ENCODE data around the gene FERMT3. TPM values are rescaled to one million over a fixed set of nuclear protein-coding genes. Genes with fewer than 3 reads are reported as not detected.

Gene FERMT3
- total RNA-seq, 4 donors from 2014 or later: 35.0 to 101 (median 45.6) TPM

GRCh38 chr11:64192434-64192833 is 14.1 kb upstream of the FERMT3 start:
- DNase-seq (ENCODE audit: low spot score) (no peak), ATAC-seq (ENCODE audit: low FRiP score) (no peak)
- TF ChIP-seq CTCF (IDR thresholded peaks at IDR 0.05): no peak

GRCh38 chr11:64196626-64197025 is 9.9 kb upstream of the FERMT3 start:
- ATAC-seq (ENCODE audit: low FRiP score): no peak
- TF ChIP-seq CTCF (IDR thresholded peaks at IDR 0.05): no peak
- DNase-seq (ENCODE audit: low spot score): no peak

GRCh38 chr11:64198511-64198910 is 8.0 kb upstream of the FERMT3 start:
- TF ChIP-seq CTCF (IDR thresholded peaks at IDR 0.05): no peak
- no peak for DNase-seq (ENCODE audit: low spot score)
- ATAC-seq (ENCODE audit: low FRiP score): no peak

GRCh38 chr11:64201543-64201942 is 5.0 kb upstream of the FERMT3 start:
- TF ChIP-seq CTCF (IDR thresholded peaks at IDR 0.05): no peak
- no peak for DNase-seq (ENCODE audit: low spot score)
- ATAC-seq (ENCODE audit: low FRiP score): no peak

- ATAC-seq (ENCODE audit: low FRiP score) (no peak), DNase-seq (ENCODE audit: low spot score) (no peak)
- no peak for TF ChIP-seq CTCF (IDR thresholded peaks at IDR 0.05)
Measured at GRCh38 chr11:64202992-64203391, 3.5 kb upstream of the FERMT3 start.

GRCh38 chr11:64203421-64204079 is 3.0 kb upstream of the FERMT3 start:
- DNase-seq (ENCODE audit: low spot score): no peak
- no peak for TF ChIP-seq CTCF (IDR thresholded peaks at IDR 0.05)

GRCh38 chr11:64204080-64204440 is 2.5 kb upstream of the FERMT3 start:
- no peak for ATAC-seq (ENCODE audit: low FRiP score)
- DNase-seq (ENCODE audit: low spot score): no peak
- TF ChIP-seq CTCF (IDR thresholded peaks at IDR 0.05): no peak

More at GRCh38 chr11:64203421-64204079, 3.0 kb upstream of the FERMT3 start:
- ATAC-seq (ENCODE audit: low FRiP score): no peak
